Stimulated activated CD8-positive, alpha-beta memory T cell treated with anti-CD3 and anti-CD28 coated beads, Interleukin-15, amount 100 ng/mL, for 1 hour (primary cell): Measurements from ENCODE around the gene MMP2.

ENCODE experiments used
- DNase-seq: peaks from one replicate; pipeline ENCODE4 v3.0.0-alpha.2; 2020; ENCODE audit warnings: low read depth

The MMP2 gene

DNA sequence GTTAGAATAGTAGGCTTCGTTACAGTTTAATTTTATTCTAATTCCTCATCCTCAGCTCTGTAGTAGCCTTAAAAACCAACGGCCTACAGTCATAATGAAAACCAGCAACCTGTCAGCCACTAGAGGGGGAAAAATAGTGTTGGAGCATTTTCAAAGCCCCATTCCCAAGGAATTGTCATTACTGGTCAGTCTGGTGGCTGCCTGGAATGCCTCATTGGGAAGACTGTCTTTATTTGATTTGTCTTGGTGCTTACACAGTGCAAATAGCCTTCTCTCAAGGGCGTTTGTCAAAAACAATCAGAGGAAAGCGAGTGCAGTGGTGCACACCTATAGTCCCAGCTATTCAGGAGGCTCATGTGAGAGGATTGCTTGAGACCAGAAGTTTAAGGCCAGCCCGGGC, 34.6 kb downstream of the MMP2 start:
- DNase-seq: no peak

DNA sequence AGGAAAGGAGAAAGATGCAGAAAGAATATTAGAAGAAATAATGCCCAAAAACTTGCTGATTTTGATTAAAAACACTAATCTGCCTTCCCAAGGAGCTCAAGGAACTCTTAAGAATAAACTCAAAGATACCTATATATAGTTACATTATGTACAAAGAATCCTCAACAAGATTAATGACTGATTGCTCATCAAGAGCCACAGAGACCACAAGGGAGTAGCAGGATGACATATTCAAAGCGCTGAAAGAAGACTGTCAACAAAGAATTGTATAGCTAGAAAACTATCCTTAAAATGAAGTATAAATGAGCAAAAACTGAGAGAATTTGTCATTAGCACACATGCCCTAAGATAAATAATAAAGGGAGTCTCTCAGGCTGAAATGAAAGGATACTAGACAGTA, 36.1 kb downstream of the MMP2 start:
- DNase-seq: no peak

DNA sequence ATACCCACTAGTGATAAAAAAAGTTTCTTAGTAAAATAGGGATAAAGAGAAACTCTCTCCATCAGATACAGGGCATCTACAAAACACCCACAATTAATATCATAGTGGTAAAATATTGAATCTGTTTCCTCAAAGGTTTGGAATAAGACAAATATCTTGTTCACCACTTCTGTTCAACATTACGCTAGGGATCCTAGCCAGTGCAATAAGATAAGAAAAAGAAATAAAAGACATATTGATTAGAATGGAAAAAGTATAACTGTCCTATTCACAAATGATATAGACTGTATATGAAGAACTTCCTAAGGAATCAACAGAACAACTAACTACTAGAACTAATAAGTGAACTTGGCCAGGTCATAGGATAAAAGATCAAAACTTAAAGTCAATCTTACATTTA, 42.8 kb downstream of the MMP2 start:
- DNase-seq: no peak

DNA sequence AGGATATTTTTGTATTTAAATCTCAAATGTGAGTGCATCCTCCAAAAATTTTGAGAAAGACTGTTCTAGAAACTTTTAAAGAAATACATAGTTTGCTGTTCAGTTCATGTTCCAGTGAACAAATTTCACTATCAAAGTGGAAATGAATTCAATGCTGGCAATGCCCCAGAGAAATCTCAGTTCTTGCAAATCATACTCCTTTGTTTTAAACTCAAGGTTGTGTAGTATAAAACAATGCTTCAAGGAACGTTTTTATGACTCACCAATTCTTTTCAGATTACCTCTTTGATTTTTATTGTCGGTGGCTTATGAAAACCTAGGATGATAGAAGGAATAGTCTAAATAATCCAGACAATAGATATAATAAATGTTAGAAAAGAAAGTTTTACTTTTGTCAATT, 47.4 kb downstream of the MMP2 start:
- DNase-seq: no peak

DNA sequence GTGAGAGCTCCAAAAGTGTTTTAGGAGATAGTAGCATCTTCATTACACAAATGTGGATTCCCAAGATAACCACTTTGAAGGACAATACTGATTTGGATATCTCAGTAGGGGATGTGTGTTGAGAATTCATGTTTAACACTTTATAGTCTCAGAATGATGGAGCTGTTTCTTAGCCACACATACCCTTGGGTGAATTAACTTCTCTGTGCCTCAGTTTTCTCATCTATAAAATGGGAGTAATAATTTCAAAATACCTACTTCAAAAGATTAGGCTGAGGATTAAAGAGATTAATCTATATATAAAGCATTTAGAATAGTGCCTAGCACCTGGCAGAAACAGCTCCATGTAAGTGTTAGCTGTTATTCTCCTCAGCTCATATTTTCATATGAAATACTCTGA, 48.9 kb downstream of the MMP2 start:
- DNase-seq: no peak

DNA sequence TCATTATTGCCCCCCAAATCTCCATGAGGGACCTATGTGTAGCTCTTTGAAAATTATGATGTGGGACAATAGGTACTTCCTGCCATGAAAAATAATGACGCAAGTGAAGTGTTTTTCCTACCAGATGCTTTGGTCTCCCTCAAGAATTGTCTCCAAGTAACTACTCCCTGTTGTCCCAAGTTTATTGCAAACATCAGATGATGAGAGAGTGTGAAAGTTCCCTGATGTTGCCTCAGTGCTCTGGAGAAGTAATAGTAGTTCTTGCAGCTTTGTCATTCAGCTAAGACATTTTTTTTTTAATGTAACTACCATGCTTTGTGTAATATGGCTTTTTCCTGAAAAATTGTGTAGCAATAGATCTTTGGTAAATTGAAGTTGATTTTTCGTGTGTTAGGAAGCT, 50.0 kb downstream of the MMP2 start:
- no peak for DNase-seq

DNA sequence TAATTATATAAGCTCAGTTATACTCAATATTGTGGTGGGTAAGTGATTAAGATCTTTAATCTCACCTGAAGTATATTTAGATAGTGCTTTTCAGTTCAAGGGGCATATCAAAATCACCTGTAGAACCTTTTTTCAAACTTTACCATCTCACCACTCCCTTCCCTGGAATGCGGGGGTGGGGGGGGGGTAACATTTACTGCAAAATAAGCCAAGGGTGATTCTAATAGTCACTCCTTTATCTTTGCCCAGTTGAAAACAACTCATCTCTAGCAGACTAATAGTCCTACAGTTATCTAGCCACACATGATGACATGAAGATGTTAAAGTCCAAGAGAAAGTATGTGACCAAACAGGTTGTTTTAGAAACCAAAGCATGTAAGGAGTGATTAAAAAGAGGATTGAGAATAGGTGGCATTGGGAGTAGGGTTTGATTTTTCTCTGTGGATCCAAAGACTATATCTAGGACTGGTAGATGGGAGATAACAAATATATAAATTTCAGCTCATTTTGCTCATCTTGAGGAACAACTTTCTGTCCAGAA, 51.4 kb downstream of the MMP2 start:
- no peak for DNase-seq

DNA sequence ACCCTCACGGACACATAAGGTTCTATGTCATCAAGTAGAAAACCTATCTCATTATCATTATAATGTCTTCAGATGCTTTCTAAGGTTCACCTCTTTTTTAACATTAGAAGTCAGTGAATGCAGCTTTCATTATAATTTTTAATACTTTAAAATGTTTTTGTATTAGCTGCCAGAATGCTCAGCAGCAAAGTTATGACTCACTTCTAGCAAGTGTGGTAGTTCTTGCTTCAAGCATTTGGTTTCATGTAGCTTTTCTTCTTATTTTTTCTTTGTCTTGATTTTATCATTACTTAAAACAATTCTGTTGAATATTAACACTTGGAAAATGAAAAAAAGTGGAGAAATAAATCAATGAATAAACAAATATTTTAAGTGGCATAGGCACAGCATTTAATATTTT, 53.2 kb downstream of the MMP2 start:
- DNase-seq: no peak

DNA sequence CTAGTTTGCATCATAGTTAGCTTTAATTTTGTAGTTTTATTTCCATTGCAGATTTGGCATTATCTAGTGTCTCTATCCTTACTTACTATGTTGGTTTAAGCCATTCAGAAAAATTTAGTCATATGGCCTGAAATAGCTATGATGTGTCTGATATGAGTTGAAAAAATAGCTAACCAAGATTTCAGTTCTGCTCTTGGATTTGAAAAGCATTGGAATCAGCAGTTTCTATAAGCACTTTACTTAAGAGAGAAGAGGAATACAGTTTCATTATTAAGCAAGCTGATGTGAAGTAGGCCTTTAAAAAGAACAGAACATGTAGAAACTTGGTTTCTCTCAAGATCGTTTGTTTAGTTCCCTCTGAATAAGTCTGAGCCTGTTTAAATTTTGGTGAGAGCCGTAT, 55.8 kb downstream of the MMP2 start:
- no peak for DNase-seq

DNA sequence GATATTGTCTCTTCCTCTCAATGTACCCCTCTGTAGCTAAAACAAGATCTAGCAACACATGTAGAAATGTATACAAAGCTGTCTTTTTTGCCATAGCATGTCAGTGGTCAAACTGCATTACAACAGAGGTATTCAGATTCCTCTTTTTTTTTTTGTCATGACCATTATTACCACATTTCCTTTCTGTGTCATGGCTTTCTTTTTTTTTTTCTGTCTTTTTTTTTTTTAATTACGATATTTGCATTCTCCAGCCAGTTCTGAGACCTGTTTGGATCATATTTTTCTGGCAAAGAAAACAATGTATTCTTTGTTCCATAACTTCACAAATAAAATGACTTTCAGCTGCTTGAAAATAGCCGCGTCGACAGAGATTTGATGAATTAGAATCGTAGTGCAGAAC, 60.1 kb downstream of the MMP2 start:
- DNase-seq: no peak

DNA sequence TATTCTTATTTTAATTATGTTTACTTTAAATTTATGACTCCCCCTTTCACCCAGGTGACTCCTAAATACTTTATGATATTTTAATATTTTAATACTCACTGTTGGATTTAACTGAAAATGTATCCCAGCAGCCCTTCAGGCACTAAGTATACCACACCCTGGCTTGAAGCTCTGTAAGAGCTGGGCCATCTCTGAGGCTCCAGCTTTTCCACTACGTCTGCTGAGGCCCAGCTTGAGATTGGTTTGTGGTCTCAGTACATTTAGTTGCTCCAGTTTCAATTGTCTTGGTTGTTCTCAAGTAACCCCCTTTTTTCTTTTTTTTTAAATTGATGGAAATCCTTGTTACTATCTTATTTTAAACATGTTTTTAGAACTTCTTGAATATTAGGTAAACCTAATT, 60.5 kb downstream of the MMP2 start:
- DNase-seq: no peak

DNA sequence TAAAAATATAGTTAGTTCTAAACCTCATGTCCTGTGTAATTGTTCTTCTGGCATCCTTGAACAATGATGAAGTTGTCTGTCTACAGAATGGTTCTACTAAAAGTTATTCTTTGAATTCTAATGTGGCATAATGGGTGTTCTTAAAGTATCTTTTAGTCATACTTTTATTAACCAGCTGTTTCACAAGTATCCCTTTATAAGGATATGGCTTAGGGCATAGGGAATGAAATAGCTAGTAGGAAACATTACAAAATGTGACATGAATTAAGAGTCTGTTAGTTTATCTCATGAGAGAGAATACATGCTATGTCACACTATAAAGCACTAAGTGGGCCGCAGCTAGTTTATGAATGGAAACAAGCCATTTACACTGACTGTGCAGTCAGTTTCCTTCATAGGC, 61.2 kb downstream of the MMP2 start:
- no peak for DNase-seq

DNA sequence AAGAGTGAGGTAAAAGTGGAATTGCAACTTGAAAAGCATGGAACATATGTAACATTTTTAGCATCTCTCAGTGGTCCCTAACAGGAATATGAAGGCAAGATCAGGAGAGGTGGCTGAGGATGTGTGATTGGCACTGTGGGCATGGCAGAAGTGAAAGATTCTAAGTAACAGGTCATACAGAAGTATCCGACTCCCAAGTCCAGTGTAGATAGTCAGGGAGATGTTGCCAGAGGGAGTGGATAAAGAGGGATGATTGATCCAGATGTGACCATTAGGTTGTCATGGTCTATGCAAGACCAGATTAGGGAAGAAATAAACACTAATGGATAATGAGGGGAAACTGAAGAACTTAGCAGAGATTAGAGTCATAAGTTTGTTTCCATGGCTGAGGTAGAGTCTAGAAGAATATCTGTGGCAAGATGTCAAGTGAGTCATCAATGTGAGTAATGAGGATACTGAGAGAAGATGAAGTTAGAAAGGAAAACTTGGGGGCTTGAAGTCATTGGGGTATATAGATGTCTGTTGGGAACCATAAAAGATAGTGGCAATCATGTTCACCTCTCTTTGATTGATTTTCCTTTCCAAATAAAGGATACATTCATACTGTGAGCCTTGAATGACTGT, 63.6 kb downstream of the MMP2 start:
- no peak for DNase-seq

DNA sequence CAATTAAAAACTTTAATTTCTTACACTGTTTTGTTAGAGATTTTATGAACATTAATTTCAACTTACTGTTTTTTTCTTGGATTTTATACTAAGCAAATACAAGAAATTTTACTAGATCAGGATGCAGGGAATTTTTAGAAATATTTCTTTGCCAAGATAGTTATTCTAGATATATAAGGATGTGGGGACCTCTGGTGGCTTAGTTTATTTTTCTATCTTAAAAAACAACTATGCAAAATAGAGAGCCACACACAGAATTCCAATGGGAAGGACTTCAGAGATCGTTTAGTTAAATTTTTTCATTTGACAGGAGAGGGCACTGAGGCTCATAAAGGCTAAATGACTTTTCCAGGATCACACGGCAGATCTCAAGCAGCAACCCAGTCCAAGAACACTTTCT, 64.5 kb downstream of the MMP2 start:
- no peak for DNase-seq

DNA sequence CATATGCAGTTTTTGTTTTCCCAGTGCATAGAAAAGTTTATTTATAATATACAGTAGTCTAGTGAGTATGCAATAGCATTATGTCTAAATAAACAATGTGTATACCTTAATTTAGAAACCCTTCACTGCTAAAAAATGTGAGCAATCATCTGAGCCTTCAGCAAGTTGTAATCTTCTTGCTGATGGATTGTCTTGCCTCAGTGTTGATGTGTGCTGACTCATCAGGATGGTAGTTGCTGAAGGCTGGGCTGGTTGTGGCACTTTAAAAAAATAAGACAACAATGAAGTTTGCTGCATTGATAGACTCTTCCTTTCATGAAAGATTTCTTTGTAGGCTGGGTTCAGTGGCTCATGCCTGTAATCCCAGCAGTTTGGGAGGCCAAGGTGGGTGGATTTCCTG, 73.6 kb downstream of the MMP2 start:
- DNase-seq: no peak

DNA sequence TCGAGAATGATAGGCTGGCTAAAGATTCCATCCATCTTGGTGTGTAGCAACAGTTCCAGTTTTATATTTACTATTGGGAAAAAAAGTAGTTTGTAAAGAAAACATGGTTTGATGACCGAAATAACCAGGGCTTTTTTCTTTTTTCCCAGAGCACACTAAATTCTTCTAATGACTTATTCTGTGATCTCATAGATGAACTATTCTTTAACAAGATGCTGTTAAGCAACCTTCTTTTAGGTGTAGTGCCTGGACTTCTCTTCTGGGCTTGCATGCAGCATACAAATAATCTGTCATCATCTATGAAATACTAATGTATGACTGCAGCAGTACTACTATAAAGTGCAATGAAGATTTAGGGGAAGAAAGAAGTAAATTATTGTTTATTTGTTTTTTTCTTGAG, 76.4 kb downstream of the MMP2 start:
- no peak for DNase-seq
